Raji (cell line): Measurements from ENCODE around the gene TXNDC2.

ENCODE experiments used
- POLR2A ChIP-seq: IDR thresholded peaks from 2 replicates; pipeline ENCODE4 v1.6.1; 2011; ENCODE audit warnings: low read depth, low read length, control low read depth; ENCODE audit not compliant: insufficient read depth

The TXNDC2 gene

DNA sequence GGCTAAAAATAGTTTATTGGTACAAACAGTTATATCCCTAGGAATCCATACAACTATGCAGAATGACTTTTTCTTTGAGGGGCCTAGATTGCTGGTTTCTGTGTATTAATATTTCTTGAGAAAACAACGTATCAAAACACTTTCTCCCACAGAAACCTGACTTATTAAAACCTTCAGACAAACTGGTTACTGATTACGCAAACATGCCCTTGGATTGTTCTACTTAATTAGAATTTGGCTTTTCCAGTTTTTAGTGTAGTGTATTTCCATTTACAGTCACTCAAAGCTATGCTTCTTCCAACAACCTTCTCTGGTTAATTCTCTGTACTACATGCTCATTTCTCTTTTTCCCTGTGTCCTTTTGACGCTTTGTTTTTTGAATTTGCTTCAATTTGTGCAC lies 48.1 kb downstream of the TXNDC2 start:
- no peak for TF ChIP-seq POLR2A

DNA sequence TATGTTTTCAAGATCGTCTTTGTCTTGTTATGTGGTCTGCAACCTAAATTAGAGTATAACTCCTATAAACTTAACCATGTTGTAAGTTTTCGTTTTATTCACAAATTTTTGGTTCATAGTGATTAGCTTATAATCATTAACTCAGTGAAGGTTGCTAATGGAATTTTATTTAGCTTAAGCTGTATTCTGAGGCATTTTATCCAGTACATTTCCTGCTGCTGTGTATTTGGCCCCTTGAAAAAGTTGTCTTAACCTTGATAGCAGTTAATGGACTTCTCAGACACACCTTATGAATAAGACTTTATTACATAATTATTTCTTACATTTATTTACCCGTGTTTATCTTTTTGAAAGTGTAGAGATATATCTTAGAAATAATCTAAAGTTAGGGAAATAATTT lies 48.5 kb downstream of the TXNDC2 start:
- no peak for TF ChIP-seq POLR2A
